Endothelial cell (in vitro differentiated cells): ENCODE results near the gene FOXS1. TPM values are rescaled to one million over a fixed set of nuclear protein-coding genes. Genes with fewer than 3 reads are reported as not detected.
A peak's percentile ranks its signal among the peaks of the same experiment; 100 is the strongest.

Experiments
- DNase-seq: peaks from one replicate; pipeline ENCODE4 v3.0.0; 2021; ENCODE audit warnings: low spot score
- H3K27ac Mint-ChIP-seq: one replicate; pipeline ENCODE4 v1.8.0; 2021; ENCODE audit warnings: mixed read lengths, inconsistent platforms; ENCODE audit not compliant: unreplicated experiment
- H3K27me3 Mint-ChIP-seq: one replicate; pipeline ENCODE4 v1.8.0; 2021; ENCODE audit warnings: mild to moderate bottlenecking, moderate library complexity, mixed read lengths, inconsistent platforms; ENCODE audit not compliant: unreplicated experiment
- H3K36me3 Mint-ChIP-seq: one replicate; pipeline ENCODE4 v1.8.0; 2021; ENCODE audit warnings: mild to moderate bottlenecking, low read depth, mixed read lengths, inconsistent platforms; ENCODE audit not compliant: unreplicated experiment
- H3K4me1 Mint-ChIP-seq: one replicate; pipeline ENCODE4 v1.8.0; 2021; ENCODE audit warnings: mild to moderate bottlenecking, mixed read lengths, inconsistent platforms; ENCODE audit not compliant: unreplicated experiment
- H3K4me3 Mint-ChIP-seq: one replicate; pipeline ENCODE4 v1.8.0; 2021; ENCODE audit warnings: mild to moderate bottlenecking, mixed read lengths, inconsistent platforms; ENCODE audit not compliant: unreplicated experiment
- H3K9me3 Mint-ChIP-seq: one replicate; pipeline ENCODE4 v1.8.0; 2021; ENCODE audit warnings: mixed read lengths, inconsistent platforms; ENCODE audit not compliant: unreplicated experiment
- CTCF ChIP-seq: fragments of 200-600 bp; sonication (generic); IDR thresholded peaks from one replicate; pipeline ENCODE4 v1.5.0; 2021; ENCODE audit warnings: antibody characterized with exemption; ENCODE audit not compliant: unreplicated experiment
- total RNA-seq: library from RNA; stranded (reverse); fragmentation: NEBNext Ultra II Directional; extraction: Animal tissue kit (Norgen Biotek cat#: 25700); gene quantifications from one replicate; pipeline ENCODE4 v1.2.1, GENCODE V29; 2021; ENCODE audit not compliant: unreplicated experiment

FOXS1 gene
- total RNA-seq, 1 donor from 2014 or later: 9.6 TPM

GRCh38 chr20:31851240-31851955 lies 6.0 kb upstream of the FOXS1 start:
- no peak overlapping the region for H3K27ac Mint-ChIP-seq
- no peak for TF ChIP-seq CTCF
- no peaks in the 10 kb centered on the region for H3K9me3 Mint-ChIP-seq
- H3K36me3 Mint-ChIP-seq: no peaks in the 10 kb centered on the region
- H3K27me3 Mint-ChIP-seq: peaks cover 12% of the 10 kb centered on the region
- DNase-seq: no peak
- no peaks in the 10 kb centered on the region for H3K4me1 Mint-ChIP-seq
- H3K4me3 Mint-ChIP-seq: no peak overlapping the region

- no peak for DNase-seq
- Mint-ChIP-seq H3K4me3 (peak overlapping the region; percentile 9), H3K27me3 (peaks cover 12% of the 10 kb centered on the region), H3K27ac (no peak overlapping the region), H3K36me3 (no peaks in the 10 kb centered on the region), H3K4me1 (no peaks in the 10 kb centered on the region), H3K9me3 (no peaks in the 10 kb centered on the region)
- no peak for TF ChIP-seq CTCF
Measured at GRCh38 chr20:31849306-31849930, 4.0 kb upstream of the FOXS1 start.

- no peaks in the 10 kb centered on the region for H3K36me3 Mint-ChIP-seq
- peaks cover 6% of the 10 kb centered on the region for H3K4me1 Mint-ChIP-seq
- no peak for DNase-seq
- H3K27ac Mint-ChIP-seq: no peak overlapping the region
- no peaks in the 10 kb centered on the region for H3K9me3 Mint-ChIP-seq
- peaks cover 16% of the 10 kb centered on the region for H3K27me3 Mint-ChIP-seq
- no peak overlapping the region for H3K4me3 Mint-ChIP-seq
- TF ChIP-seq CTCF: no peak
Measured at GRCh38 chr20:31848088-31848999, 2.9 kb upstream of the FOXS1 start.

- no peaks in the 10 kb centered on the region for H3K36me3 Mint-ChIP-seq
- peak; percentile 17 for TF ChIP-seq CTCF
- DNase-seq: no peak
- no peak overlapping the region for H3K27ac Mint-ChIP-seq
- no peaks in the 10 kb centered on the region for H3K9me3 Mint-ChIP-seq
- no peak overlapping the region for H3K4me3 Mint-ChIP-seq
- H3K4me1 Mint-ChIP-seq: peaks cover 17% of the 10 kb centered on the region
- H3K27me3 Mint-ChIP-seq: peaks cover 16% of the 10 kb centered on the region
Measured at GRCh38 chr20:31846793-31847138, 1.4 kb upstream of the FOXS1 start.
